Neural progenitor cell (in vitro differentiated cells): ENCODE data around the gene AKR1C1.
"Not testable (repeated sequence)": the region's sequence is repeated elsewhere in the genome, so short reads cannot be mapped to it uniquely, and the experiment has no call there.

Experiments
- CTCF ChIP-seq: fragments of 200-600 bp; sonication (generic); IDR thresholded peaks from 2 replicates; pipeline ENCODE4 v1.5.1; 2017; ENCODE audit warnings: antibody characterized with exemption, mild to moderate bottlenecking
- EZH2phosphoT487 ChIP-seq: fragments of 200-600 bp; sonication (generic); IDR thresholded peaks from 2 replicates; pipeline ENCODE4 v1.6.1; 2017; ENCODE audit warnings: antibody characterized with exemption

- TF ChIP-seq CTCF, EZH2phosphoT487: not testable (repeated sequence)
Measured at GRCh38 chr10:4994260-4994659, 31.0 kb downstream of the AKR1C1 start.
